Transverse colon (tissue), 4 donors: Measurements from ENCODE around the gene CDKL5. TPM values are rescaled to one million over a fixed set of nuclear protein-coding genes. Genes with fewer than 3 reads are reported as not detected.
"Not testable (repeated sequence)": the region's sequence is repeated elsewhere in the genome, so short reads cannot be mapped to it uniquely, and the experiment has no call there.

Source experiments
- DNase-seq: peaks from one replicate; pipeline ENCODE4 v3.0.0-alpha.2; 2019
- H3K27ac ChIP-seq, 4 donors: fragments of 200-600 bp; sonication (generic); 2 replicates each; pipeline ENCODE4 v1.5.1; 2016 to 2018; ENCODE audit warnings: inconsistent platforms in 4 of 4
- H3K27me3 ChIP-seq: fragments of 200-600 bp; sonication (generic); 2 replicates; pipeline ENCODE4 v1.5.1; 2017; ENCODE audit warnings: inconsistent platforms
- H3K36me3 ChIP-seq, 4 donors: fragments of 200-600 bp; sonication (generic); 2 replicates each; pipeline ENCODE4 v1.5.1; 2017 to 2019; ENCODE audit warnings: inconsistent platforms in 4 of 4
- H3K4me1 ChIP-seq, 4 donors: fragments of 200-600 bp; sonication (generic); 2 replicates each; pipeline ENCODE4 v1.5.1; 2017 to 2020; ENCODE audit warnings: inconsistent platforms in 4 of 4
- H3K4me3 ChIP-seq, 4 donors: fragments of 200-600 bp; sonication (generic); 1 replicate in 1 of 4; 2 replicates in 3 of 4; pipeline versions ENCODE4 v1.5.1 to v1.6.1; 2017 to 2019; ENCODE audit warnings: inconsistent platforms in 4 of 4
- H3K9me3 ChIP-seq, 2 donors: fragments of 200-600 bp; sonication (generic); 2 replicates each; pipeline ENCODE4 v1.5.1; 2017 to 2019; ENCODE audit warnings: inconsistent platforms in 2 of 2
- EP300 ChIP-seq: sonication (generic); formaldehyde crosslinking; IDR thresholded peaks from one replicate; pipeline ENCODE4 v1.6.1; 2017; ENCODE audit warnings: antibody characterized with exemption, low read depth
- POLR2A ChIP-seq: fragments of 450-650 bp; IDR thresholded peaks from one replicate; pipeline ENCODE4 v1.6.1; 2016; ENCODE audit warnings: antibody characterized with exemption, mild to moderate bottlenecking, moderate library complexity
- POLR2AphosphoS5 ChIP-seq, 3 donors: sonication (generic); formaldehyde crosslinking; IDR thresholded peaks; one replicate each; pipeline ENCODE4 v1.6.1; 2016; ENCODE audit warnings: antibody characterized with exemption in 3 of 3
- WGBS, 2 donors: methylation state at CpG; one replicate each; pipeline ENCODE4 v1.1.5; 2018; ENCODE audit warnings: low coverage in 1 of 2; 5-methylcytosine and 5-hydroxymethylcytosine counted together
- in situ Hi-C, 4 donors: fragments of 200-750 bp; cut with MboI; loops; one replicate each; pipeline versions ENCODE4 v1.15.0 to v1.15.1; 2017; ENCODE audit warnings: low sequenced_read_pairs in 3 of 4, low pct_ligation_motif_present in 1 of 4, low pct_unique_long_range_greater_than_20kb in 1 of 4
- intact Hi-C: fragments of 100-400 bp; cut with DNase I; formaldehyde crosslinking; loops from one replicate; pipeline ENCODE4 v1.15.1; 2023; ENCODE audit warnings: low total_unique reads
- total RNA-seq, 4 donors: library from RNA; depleted of rRNA; stranded (reverse); fragments of >200 nt; gene quantifications; one replicate each; pipeline ENCODE4 v1.1.0, GENCODE V29; 2016
- TF ChIP-seq, protein P1 (sequence below), 5 experiments: fragments of 200-600 bp in 3 of 5; fragments of 450-650 bp in 2 of 5; sonication (generic) in 3 of 5; IDR thresholded peaks; 1 replicate in 2 of 5; 2 replicates in 3 of 5; pipeline ENCODE4 v1.5.1; 2016 to 2017; ENCODE audit warnings: antibody characterized with exemption in 5 of 5, inconsistent platforms in 3 of 5, mild to moderate bottlenecking in 2 of 5, moderate library complexity in 1 of 5

The CDKL5 gene
- total RNA-seq, 4 donors from 2014 or later, result 0.75 to 4.8 (median 3.5) TPM

DNA sequence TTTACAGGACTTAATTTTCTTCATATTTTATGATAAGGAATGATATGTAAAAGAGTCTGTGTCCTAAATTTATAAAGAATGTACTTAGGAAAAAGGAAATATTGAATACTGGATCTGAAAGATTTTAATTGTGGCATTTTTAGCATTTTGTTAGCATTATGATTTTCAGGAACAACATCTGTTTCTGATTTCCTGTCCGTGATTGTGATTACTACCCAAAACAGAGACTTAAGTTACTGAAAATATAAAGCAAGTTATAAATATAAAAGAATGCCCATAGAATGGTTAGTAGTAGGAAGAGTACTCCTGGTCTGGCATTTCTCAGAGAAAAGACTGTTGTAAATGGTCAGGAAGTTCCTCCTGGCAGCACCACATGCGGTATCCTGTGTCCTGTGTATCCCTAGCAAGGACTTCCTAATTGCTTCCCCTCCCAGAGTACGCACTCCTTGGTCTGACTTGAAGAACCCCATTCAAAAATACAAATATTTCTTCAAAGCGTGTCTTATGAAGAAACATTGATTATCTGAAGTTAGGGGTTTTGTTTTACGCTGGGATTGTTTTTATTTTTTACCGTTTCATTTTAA is 157.6 kb downstream of the CDKL5 start:
- no peak for DNase-seq
- no peak overlapping the region for H3K27ac ChIP-seq
- no peaks in the 10 kb centered on the region for H3K27me3 ChIP-seq
- H3K4me3 ChIP-seq, result no peak overlapping the region
- in situ Hi-C loops (no loop called here), intact Hi-C loops (loop anchor here (10.0 kb wide), 1 partner anchor 52 kb away; no protein-coding TSS in a partner anchor)
- H3K36me3 ChIP-seq, result no peaks in the 10 kb centered on the region
- no peaks in the 10 kb centered on the region for H3K4me1 ChIP-seq
- no peak for TF ChIP-seq POLR2AphosphoS5 (IDR thresholded peaks at IDR 0.05)
- TF ChIP-seq POLR2A, result no peak
- TF ChIP-seq, protein P1, sequence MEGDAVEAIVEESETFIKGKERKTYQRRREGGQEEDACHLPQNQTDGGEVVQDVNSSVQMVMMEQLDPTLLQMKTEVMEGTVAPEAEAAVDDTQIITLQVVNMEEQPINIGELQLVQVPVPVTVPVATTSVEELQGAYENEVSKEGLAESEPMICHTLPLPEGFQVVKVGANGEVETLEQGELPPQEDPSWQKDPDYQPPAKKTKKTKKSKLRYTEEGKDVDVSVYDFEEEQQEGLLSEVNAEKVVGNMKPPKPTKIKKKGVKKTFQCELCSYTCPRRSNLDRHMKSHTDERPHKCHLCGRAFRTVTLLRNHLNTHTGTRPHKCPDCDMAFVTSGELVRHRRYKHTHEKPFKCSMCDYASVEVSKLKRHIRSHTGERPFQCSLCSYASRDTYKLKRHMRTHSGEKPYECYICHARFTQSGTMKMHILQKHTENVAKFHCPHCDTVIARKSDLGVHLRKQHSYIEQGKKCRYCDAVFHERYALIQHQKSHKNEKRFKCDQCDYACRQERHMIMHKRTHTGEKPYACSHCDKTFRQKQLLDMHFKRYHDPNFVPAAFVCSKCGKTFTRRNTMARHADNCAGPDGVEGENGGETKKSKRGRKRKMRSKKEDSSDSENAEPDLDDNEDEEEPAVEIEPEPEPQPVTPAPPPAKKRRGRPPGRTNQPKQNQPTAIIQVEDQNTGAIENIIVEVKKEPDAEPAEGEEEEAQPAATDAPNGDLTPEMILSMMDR (IDR thresholded peaks at IDR 0.05), result no peak
- TF ChIP-seq EP300, result no peak
- H3K9me3 ChIP-seq, result no peaks in the 10 kb centered on the region
- 84% methylated on average over 6 of the region's 6 CpGs; no CpG with 5 or more reads in 1 of the 2 donors for WGBS, 2 donors

DNA sequence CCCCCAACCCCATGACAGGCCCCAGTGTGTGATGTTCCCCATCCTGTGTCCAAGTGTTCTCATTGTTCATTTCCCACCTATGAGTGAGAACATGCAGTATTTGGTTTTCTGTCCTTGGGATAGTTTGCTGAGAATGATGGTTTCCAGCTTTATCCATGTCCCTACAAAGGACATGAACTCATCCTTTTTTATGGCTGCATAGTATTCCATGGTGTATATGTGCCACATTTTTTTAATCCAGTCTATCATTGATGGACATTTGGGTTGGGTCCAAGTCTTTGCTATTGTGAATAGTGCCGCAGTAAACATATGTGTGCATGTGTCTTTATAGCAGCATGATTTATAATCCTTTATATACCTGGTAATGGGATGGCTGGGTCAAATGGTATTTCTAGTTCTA is 163.9 kb downstream of the CDKL5 start:
- DNase-seq, H3K27me3 ChIP-seq, H3K4me1 ChIP-seq, H3K9me3 ChIP-seq, H3K27ac ChIP-seq, in situ Hi-C loops, H3K4me3 ChIP-seq, H3K36me3 ChIP-seq: not testable (repeated sequence)
- intact Hi-C loops, result loop anchor here (10.0 kb wide), 1 partner anchor 46 kb away; no protein-coding TSS in a partner anchor
- 96% methylated on average over 1 of the region's 1 CpG; no CpG with 5 or more reads in 1 of the 2 donors for WGBS, 2 donors

DNA sequence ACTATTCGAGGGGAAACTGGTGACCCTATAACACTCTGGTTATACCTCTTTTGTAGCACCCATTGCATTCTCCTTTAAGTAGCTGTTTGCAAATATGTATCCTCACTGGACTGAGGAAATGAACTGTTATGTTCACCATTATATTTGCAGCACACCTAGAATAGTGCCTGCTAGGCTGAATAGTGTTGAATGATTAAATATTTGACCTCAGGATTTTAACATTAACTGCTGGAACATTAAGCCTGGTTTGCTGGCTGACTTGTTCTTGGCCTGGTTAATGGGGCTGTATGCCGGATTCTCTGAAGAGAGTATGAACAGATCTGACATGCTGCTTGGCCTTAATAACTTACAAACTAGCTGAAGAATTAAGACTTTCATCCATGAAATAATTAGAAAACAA is 166.4 kb downstream of the CDKL5 start:
- TF ChIP-seq EP300 (no peak), POLR2AphosphoS5 (IDR thresholded peaks at IDR 0.05) (no peak), POLR2A (no peak)
- TF ChIP-seq, protein P1 (IDR thresholded peaks at IDR 0.05), result no peak
- intact Hi-C loops, result no loop called here

DNA sequence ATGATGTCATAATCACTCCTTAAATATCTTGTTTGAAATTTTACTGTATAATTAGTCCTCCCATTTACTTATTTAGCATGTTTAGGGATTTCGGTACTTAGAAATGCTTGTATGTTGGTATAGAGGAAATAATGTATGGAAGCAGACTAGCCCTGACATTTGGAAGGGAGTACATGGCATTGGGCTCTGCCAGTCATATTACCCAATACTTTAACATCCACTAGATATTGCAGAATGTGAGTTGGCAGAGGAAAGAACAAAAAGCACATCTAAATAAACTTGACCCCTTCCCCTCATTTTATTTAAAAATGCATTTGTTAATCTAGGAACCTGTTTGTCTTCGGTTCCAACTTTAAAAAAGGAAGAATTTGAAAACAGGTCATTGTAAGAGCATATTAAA is 168.7 kb downstream of the CDKL5 start:
- Histone ChIP-seq H3K36me3 (no peaks in the 10 kb centered on the region), H3K27me3 (no peaks in the 10 kb centered on the region), H3K4me3 (no peak overlapping the region), H3K4me1 (no peaks in the 10 kb centered on the region), H3K27ac (no peak overlapping the region), H3K9me3 (no peaks in the 10 kb centered on the region)
- no peak for DNase-seq
- 77 to 79% methylated on average over 2 of the region's 2 CpGs for WGBS, 2 donors
- intact Hi-C loops, result no loop called here
- in situ Hi-C loops, result no loop called here
- no peak for TF ChIP-seq EP300
- TF ChIP-seq POLR2AphosphoS5 (IDR thresholded peaks at IDR 0.05), result no peak
- no peak for TF ChIP-seq POLR2A
- TF ChIP-seq, protein P1 (IDR thresholded peaks at IDR 0.05), result no peak

More for the DNA sequence above, 166.4 kb downstream of the CDKL5 start:
- H3K27ac ChIP-seq, result no peak overlapping the region
- no peaks in the 10 kb centered on the region for H3K27me3 ChIP-seq
- H3K36me3 ChIP-seq, result no peaks in the 10 kb centered on the region
- H3K4me3 ChIP-seq, result no peak overlapping the region
- no peaks in the 10 kb centered on the region for H3K9me3 ChIP-seq
- in situ Hi-C loops, result no loop called here
- no peaks in the 10 kb centered on the region for H3K4me1 ChIP-seq
- 82% methylated on average over 2 of the region's 2 CpGs; no CpG with 5 or more reads in 1 of the 2 donors for WGBS, 2 donors
- DNase-seq, result no peak

DNA sequence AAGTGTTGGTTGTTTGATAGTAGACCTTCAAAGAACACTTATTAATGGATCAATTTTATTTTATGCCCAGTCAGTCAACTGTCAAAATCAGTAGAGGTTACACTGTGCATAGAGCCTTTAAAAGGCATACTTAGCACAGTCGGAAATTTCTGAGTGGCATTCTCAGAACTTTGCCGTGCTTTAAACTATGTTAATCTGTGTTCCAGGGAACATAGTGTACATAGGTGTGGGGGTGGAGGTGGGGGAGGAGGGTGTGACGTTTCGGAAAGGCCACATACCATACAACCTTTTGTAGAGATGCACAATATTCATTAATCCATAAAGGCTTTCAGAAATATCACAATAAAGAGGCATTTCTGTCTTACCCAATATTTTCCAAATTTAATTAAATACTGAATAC is 170.7 kb downstream of the CDKL5 start:
- in situ Hi-C loops, result no loop called here
- Histone ChIP-seq H3K27ac (no peak overlapping the region), H3K4me3 (no peak overlapping the region), H3K9me3 (no peaks in the 10 kb centered on the region), H3K36me3 (no peaks in the 10 kb centered on the region), H3K27me3 (no peaks in the 10 kb centered on the region), H3K4me1 (no peaks in the 10 kb centered on the region)
- TF ChIP-seq POLR2AphosphoS5 (IDR thresholded peaks at IDR 0.05), result no peak
- no peak for TF ChIP-seq POLR2A
- TF ChIP-seq EP300, result no peak
- TF ChIP-seq, protein P1 (IDR thresholded peaks at IDR 0.05), result no peak
- WGBS, 2 donors, result 71% methylated on average over 4 of the region's 4 CpGs; no CpG with 5 or more reads in 1 of the 2 donors
- intact Hi-C loops, result no loop called here
- DNase-seq, result no peak
